Measurements from ENCODE around the gene ESD.
A peak's percentile ranks its signal among the peaks of the same experiment; 100 is the strongest.

Gene ESD

DNA sequence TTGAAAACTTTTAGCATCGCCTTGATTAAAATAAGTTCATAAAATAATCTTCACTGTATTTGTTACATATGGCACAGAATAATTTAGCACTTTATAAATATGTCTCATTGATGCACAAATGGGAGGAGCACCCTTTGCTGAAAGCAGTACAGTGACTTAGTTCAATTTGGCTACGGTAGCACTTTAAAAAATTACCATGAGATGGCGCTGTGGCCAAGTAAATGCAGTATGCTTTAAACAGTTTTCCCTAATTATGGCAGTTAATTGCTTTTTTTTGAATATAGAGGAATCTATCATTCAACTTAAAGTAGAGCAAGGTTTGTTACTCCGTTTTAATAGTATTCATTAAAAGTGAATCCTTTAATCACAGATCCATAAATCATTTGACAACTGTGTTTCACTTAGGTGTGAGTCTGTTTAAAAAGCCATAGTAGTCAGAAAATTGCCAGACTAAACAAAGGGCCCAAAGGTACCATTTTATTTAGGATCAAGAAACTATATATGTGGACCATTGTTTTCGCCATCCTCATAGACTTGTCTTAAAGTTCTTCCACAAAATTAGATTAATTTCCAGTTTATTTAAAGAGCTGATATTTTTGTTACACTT is 34.7 kb upstream of the ESD start:
- TF ChIP-seq, protein P1, sequence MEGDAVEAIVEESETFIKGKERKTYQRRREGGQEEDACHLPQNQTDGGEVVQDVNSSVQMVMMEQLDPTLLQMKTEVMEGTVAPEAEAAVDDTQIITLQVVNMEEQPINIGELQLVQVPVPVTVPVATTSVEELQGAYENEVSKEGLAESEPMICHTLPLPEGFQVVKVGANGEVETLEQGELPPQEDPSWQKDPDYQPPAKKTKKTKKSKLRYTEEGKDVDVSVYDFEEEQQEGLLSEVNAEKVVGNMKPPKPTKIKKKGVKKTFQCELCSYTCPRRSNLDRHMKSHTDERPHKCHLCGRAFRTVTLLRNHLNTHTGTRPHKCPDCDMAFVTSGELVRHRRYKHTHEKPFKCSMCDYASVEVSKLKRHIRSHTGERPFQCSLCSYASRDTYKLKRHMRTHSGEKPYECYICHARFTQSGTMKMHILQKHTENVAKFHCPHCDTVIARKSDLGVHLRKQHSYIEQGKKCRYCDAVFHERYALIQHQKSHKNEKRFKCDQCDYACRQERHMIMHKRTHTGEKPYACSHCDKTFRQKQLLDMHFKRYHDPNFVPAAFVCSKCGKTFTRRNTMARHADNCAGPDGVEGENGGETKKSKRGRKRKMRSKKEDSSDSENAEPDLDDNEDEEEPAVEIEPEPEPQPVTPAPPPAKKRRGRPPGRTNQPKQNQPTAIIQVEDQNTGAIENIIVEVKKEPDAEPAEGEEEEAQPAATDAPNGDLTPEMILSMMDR (IDR thresholded peaks at IDR 0.05; ENCODE audit: low read depth, low read length, missing control alignments): peak; percentile 54
- H3K4me3 ChIP-seq (ENCODE audit: low read depth, low read length): no peak overlapping the region
- peak; percentile 27 for DNase-seq (ENCODE audit: low read depth)

GRCh38 chr13:46830405-46831005 is 33.5 kb upstream of the ESD start:
- H3K4me3 ChIP-seq (ENCODE audit: low read depth, low read length): no peak overlapping the region
- TF ChIP-seq, protein P1 (IDR thresholded peaks at IDR 0.05; ENCODE audit: low read depth, low read length, missing control alignments): no peak
- no peak for DNase-seq (ENCODE audit: low read depth)

- TF ChIP-seq, protein P1 (IDR thresholded peaks at IDR 0.05; ENCODE audit: low read depth, low read length, missing control alignments): no peak
- H3K4me3 ChIP-seq (ENCODE audit: low read depth, low read length): no peak overlapping the region
- DNase-seq (ENCODE audit: low read depth): no peak
Observed at GRCh38 chr13:46822551-46822950, 25.6 kb upstream of the ESD start.

GRCh38 chr13:46817838-46818476 is 21.0 kb upstream of the ESD start:
- H3K4me3 ChIP-seq (ENCODE audit: low read depth, low read length): no peak overlapping the region
- DNase-seq (ENCODE audit: low read depth): no peak
- TF ChIP-seq, protein P1 (IDR thresholded peaks at IDR 0.05; ENCODE audit: low read depth, low read length, missing control alignments): no peak

- no peak overlapping the region for H3K4me3 ChIP-seq (ENCODE audit: low read depth, low read length)
- no peak for DNase-seq (ENCODE audit: low read depth)
- TF ChIP-seq, protein P1 (IDR thresholded peaks at IDR 0.05; ENCODE audit: low read depth, low read length, missing control alignments): no peak
Observed at GRCh38 chr13:46817095-46817494, 20.1 kb upstream of the ESD start.

DNA sequence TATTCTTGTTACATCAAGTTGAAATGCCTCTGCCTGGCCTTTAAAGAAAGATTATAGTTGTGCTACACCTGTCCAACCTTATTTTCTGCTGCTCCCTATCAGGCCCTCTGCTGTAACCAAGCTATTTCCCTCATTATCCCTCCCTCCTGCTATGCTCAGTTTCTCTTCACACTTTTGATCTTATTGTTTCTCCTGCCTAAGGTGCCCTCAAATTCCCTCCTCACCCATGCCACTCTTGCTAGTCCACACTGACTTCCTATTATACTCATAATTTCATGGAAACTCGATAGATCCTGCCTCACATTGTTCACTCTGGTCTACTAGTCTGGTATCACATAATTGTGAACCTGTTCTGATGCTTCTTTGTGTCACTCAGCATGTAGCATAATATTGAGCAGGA is 19.4 kb upstream of the ESD start:
- TF ChIP-seq, protein P1 (IDR thresholded peaks at IDR 0.05; ENCODE audit: low read depth, low read length, missing control alignments): no peak
- DNase-seq (ENCODE audit: low read depth): no peak
- no peak overlapping the region for H3K4me3 ChIP-seq (ENCODE audit: low read depth, low read length)

All from GM12864 (cell line).